K562 (cell line): Measurements from ENCODE around the gene YBX1. TPM values are rescaled to one million over a fixed set of nuclear protein-coding genes. Genes with fewer than 3 reads are reported as not detected.

Experiments
- EWSR1 ChIP-seq: fragments of 450-650 bp; IDR thresholded peaks from 2 replicates; pipeline ENCODE4 v1.6.1; 2018; ENCODE audit warnings: borderline replicate concordance, mild to moderate bottlenecking, low read depth, moderate library complexity; ENCODE audit not compliant: partially characterized antibody
- HMGN3 ChIP-seq: IDR thresholded peaks from 2 replicates; pipeline ENCODE4 v1.6.1; 2011; ENCODE audit warnings: borderline replicate concordance, low read depth, mild to moderate bottlenecking, mixed read lengths, low read length; ENCODE audit not compliant: insufficient read length; ENCODE audit errors: extremely low read depth
- KLF1 ChIP-seq: fragments of 450-650 bp; IDR thresholded peaks from 2 replicates; pipeline ENCODE4 v1.6.1; 2016; ENCODE audit warnings: missing genetic modification characterization, missing compliant biosample characterization
- L3MBTL2 ChIP-seq: fragments of 450-650 bp; IDR thresholded peaks from 2 replicates; pipeline ENCODE4 v1.6.1; 2016; ENCODE audit warnings: mild to moderate bottlenecking, moderate library complexity
- MED1 ChIP-seq: sonication (generic); formaldehyde crosslinking; IDR thresholded peaks from 2 replicates; pipeline ENCODE4 v1.8.1; 2023; ENCODE audit warnings: missing genetic modification reagents, borderline replicate concordance
- PRMT5 ChIP-seq: sonication (generic); formaldehyde crosslinking; IDR thresholded peaks from 2 replicates; pipeline ENCODE4 v1.5.0; 2020; ENCODE audit warnings: missing genetic modification reagents
- PYGO2 ChIP-seq: fragments of 450-650 bp; IDR thresholded peaks from 2 replicates; pipeline ENCODE4 v1.6.1; 2016; ENCODE audit warnings: mild to moderate bottlenecking, missing genetic modification characterization, moderate library complexity, missing compliant biosample characterization
- TRIM28 ChIP-seq: fragments of 450-650 bp; IDR thresholded peaks from 2 replicates; pipeline ENCODE4 v1.6.1; 2017
- ZKSCAN3 ChIP-seq: fragments of 250-450 bp; sonication (Bioruptor Pico); IDR thresholded peaks from 2 replicates; pipeline ENCODE4 v1.4.0; 2020
- ZNF24 ChIP-seq: fragments of 450-650 bp; IDR thresholded peaks from 2 replicates; pipeline ENCODE4 v1.6.1; 2016
- polyA plus RNA-seq, 8 experiments: library from polyadenylated mRNA; depleted of rRNA in 4 of 8; stranded (reverse) in 5 of 8; unstranded in 3 of 8; fragments of >200 nt; fragmentation: Nextera tagmentation in 2 of 8; fragmentation: Illumina TruSeq in 1 of 8; extraction: Ambion mirVana in 2 of 8; extraction: Trizol in 1 of 8; gene quantifications; 2 replicates each; pipeline versions ENCODE4 v1.2.1 to v1.2.3, GENCODE V29; 2011 to 2014; ENCODE audit warnings: inconsistent platforms in 1 of 8, missing spikeins in 1 of 8
- total RNA-seq, 7 experiments: library from RNA; depleted of rRNA in 6 of 7; stranded (reverse); fragments of >200 nt in 6 of 7; fragmentation: Illumina TruSeq in 2 of 7; extraction: Trizol in 2 of 7; gene quantifications; 2 replicates each; pipeline versions ENCODE4 v1.2.1 to v1.2.3, GENCODE V29; 2011 to 2021; ENCODE audit warnings: low replicate concordance in 1 of 7
- TF ChIP-seq, protein P1 (sequence below): fragments of 250-450 bp; sonication (Bioruptor Pico); IDR thresholded peaks from 2 replicates; pipeline ENCODE4 v1.4.0; 2020
- TF ChIP-seq, protein P2 (sequence below): sonication (generic); formaldehyde crosslinking; IDR thresholded peaks from 2 replicates; pipeline ENCODE4 v1.8.0; 2023; ENCODE audit warnings: mild to moderate bottlenecking, missing genetic modification reagents
- TF ChIP-seq, protein P3 (sequence below): sonication (generic); formaldehyde crosslinking; IDR thresholded peaks from 2 replicates; pipeline ENCODE4 v1.8.1; 2023; ENCODE audit warnings: mild to moderate bottlenecking, missing genetic modification reagents, moderate library complexity

Gene YBX1
- total and polyA plus RNA-seq, 9 of the 15 experiments (the other 6 are each of a cell fraction or from before 2014, with no cell fraction given): 363 to 1,955 (median 1,216) TPM

DNA sequence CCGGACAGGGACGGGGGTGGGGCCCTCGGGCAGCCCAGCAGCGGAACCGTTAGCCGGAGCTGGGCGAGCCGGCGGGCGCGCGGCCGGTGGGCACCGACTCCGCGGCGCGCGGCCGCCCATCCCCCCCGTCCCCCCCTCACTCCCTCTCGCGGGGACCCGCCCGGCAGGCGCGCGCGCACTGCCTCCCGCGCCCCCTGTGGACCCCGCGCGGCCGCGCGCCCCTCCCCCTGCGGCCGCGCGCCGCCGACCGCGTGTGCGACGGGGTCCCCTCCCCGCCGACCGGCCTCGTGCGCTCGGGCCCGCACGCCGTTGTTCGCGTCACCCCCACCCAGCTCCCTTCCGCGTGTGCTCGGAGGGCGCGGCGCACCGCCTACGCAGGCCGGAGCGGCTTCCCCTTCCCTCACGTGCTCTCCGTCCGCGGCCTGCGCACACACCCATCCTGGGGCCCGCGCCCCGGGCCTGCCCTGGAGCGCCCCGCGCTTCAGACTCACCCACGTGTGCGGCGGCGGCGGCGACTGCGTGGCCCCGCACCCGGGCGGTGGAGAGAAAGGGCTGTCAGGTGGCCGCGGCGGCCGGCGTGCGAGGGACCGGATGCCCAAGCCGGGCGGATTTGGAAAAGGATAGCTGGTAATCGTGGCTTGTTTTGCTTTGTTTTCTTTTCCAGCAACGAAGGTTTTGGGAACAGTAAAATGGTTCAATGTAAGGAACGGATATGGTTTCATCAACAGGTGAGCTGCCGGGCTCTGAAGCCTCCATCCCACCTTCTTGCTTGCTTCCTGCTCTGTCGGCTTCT, 717 bp downstream of the YBX1 start (continued):
- TF ChIP-seq, protein P1, sequence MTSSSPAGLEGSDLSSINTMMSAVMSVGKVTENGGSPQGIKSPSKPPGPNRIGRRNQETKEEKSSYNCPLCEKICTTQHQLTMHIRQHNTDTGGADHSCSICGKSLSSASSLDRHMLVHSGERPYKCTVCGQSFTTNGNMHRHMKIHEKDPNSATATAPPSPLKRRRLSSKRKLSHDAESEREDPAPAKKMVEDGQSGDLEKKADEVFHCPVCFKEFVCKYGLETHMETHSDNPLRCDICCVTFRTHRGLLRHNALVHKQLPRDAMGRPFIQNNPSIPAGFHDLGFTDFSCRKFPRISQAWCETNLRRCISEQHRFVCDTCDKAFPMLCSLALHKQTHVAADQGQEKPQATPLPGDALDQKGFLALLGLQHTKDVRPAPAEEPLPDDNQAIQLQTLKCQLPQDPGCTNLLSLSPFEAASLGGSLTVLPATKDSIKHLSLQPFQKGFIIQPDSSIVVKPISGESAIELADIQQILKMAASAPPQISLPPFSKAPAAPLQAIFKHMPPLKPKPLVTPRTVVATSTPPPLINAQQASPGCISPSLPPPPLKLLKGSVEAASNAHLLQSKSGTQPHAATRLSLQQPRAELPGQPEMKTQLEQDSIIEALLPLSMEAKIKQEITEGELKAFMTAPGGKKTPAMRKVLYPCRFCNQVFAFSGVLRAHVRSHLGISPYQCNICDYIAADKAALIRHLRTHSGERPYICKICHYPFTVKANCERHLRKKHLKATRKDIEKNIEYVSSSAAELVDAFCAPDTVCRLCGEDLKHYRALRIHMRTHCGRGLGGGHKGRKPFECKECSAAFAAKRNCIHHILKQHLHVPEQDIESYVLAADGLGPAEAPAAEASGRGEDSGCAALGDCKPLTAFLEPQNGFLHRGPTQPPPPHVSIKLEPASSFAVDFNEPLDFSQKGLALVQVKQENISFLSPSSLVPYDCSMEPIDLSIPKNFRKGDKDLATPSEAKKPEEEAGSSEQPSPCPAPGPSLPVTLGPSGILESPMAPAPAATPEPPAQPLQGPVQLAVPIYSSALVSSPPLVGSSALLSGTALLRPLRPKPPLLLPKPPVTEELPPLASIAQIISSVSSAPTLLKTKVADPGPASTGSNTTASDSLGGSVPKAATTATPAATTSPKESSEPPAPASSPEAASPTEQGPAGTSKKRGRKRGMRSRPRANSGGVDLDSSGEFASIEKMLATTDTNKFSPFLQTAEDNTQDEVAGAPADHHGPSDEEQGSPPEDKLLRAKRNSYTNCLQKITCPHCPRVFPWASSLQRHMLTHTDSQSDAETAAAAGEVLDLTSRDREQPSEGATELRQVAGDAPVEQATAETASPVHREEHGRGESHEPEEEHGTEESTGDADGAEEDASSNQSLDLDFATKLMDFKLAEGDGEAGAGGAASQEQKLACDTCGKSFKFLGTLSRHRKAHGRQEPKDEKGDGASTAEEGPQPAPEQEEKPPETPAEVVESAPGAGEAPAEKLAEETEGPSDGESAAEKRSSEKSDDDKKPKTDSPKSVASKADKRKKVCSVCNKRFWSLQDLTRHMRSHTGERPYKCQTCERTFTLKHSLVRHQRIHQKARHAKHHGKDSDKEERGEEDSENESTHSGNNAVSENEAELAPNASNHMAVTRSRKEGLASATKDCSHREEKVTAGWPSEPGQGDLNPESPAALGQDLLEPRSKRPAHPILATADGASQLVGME: 0 out of 2 replicates have a peak, but pooled peaks have one; percentile 47
- TF ChIP-seq, protein P2, sequence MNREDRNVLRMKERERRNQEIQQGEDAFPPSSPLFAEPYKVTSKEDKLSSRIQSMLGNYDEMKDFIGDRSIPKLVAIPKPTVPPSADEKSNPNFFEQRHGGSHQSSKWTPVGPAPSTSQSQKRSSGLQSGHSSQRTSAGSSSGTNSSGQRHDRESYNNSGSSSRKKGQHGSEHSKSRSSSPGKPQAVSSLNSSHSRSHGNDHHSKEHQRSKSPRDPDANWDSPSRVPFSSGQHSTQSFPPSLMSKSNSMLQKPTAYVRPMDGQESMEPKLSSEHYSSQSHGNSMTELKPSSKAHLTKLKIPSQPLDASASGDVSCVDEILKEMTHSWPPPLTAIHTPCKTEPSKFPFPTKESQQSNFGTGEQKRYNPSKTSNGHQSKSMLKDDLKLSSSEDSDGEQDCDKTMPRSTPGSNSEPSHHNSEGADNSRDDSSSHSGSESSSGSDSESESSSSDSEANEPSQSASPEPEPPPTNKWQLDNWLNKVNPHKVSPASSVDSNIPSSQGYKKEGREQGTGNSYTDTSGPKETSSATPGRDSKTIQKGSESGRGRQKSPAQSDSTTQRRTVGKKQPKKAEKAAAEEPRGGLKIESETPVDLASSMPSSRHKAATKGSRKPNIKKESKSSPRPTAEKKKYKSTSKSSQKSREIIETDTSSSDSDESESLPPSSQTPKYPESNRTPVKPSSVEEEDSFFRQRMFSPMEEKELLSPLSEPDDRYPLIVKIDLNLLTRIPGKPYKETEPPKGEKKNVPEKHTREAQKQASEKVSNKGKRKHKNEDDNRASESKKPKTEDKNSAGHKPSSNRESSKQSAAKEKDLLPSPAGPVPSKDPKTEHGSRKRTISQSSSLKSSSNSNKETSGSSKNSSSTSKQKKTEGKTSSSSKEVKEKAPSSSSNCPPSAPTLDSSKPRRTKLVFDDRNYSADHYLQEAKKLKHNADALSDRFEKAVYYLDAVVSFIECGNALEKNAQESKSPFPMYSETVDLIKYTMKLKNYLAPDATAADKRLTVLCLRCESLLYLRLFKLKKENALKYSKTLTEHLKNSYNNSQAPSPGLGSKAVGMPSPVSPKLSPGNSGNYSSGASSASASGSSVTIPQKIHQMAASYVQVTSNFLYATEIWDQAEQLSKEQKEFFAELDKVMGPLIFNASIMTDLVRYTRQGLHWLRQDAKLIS: no peak
- TF ChIP-seq L3MBTL2 (peak; percentile 81), ZKSCAN3 (CRISPR knock-in tag) (no peak), MED1 (CRISPR knock-in tag) (peak; percentile 71; the same call in 1 of the 2 replicates), PRMT5 (no peak), ZNF24 (no peak), EWSR1 (no peak), HMGN3 (peak; percentile 93), KLF1 (tag) (peak; percentile 63; the same call in 1 of the 2 replicates), TRIM28 (no peak; the same call in 1 of the 2 replicates), PYGO2 (tag) (no peak)
- TF ChIP-seq, protein P3, sequence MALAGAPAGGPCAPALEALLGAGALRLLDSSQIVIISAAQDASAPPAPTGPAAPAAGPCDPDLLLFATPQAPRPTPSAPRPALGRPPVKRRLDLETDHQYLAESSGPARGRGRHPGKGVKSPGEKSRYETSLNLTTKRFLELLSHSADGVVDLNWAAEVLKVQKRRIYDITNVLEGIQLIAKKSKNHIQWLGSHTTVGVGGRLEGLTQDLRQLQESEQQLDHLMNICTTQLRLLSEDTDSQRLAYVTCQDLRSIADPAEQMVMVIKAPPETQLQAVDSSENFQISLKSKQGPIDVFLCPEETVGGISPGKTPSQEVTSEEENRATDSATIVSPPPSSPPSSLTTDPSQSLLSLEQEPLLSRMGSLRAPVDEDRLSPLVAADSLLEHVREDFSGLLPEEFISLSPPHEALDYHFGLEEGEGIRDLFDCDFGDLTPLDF (CRISPR knock-in tag): no peak
